ENCODE data around the gene SIK2.

SIK2 gene

DNA sequence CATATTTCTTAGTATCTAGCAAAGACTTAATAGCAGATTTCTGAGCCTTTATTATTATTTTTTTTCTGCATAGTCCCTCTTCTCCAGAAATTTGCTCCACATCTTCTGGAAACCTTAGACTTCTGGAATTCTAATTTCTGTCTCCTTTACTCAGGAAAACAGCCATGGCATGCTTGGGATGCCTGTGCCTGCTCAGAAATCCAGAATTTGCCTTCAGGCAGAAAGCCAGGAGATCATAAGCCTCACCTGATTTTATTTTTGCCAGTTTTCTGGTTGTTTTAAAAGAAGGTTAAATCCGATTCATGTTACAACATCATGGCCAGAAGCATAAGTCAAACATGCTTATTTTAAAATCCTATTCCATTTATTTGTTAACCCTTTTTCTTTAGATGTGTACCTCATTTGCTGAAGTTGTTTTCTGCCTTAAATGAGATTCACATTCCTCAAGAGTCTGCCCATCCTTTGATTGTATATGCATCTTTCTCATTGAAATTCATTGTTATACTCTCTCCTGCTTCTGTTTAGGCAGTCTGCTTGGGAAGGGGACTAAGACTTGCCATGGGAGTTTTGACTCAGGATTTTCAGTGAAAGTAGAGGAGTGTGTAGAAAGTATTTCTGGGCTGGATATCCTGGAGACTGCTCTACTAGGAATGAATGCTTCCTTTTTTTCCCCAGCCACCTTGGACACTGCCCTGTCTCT is 37.1 kb downstream of the SIK2 start (continued):
- TF ChIP-seq, protein P1, sequence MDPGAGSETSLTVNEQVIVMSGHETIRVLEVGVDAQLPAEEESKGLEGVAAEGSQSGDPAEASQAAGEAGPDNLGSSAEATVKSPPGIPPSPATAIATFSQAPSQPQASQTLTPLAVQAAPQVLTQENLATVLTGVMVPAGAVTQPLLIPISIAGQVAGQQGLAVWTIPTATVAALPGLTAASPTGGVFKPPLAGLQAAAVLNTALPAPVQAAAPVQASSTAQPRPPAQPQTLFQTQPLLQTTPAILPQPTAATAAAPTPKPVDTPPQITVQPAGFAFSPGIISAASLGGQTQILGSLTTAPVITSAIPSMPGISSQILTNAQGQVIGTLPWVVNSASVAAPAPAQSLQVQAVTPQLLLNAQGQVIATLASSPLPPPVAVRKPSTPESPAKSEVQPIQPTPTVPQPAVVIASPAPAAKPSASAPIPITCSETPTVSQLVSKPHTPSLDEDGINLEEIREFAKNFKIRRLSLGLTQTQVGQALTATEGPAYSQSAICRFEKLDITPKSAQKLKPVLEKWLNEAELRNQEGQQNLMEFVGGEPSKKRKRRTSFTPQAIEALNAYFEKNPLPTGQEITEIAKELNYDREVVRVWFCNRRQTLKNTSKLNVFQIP (CRISPR knock-in tag; IDR thresholded peaks at IDR 0.05; ENCODE audit: borderline replicate concordance, low read depth) = no peak
- TF ChIP-seq ARNTL (CRISPR knock-in tag; IDR thresholded peaks at IDR 0.05; ENCODE audit: borderline replicate concordance, low read depth) = no peak

DNA sequence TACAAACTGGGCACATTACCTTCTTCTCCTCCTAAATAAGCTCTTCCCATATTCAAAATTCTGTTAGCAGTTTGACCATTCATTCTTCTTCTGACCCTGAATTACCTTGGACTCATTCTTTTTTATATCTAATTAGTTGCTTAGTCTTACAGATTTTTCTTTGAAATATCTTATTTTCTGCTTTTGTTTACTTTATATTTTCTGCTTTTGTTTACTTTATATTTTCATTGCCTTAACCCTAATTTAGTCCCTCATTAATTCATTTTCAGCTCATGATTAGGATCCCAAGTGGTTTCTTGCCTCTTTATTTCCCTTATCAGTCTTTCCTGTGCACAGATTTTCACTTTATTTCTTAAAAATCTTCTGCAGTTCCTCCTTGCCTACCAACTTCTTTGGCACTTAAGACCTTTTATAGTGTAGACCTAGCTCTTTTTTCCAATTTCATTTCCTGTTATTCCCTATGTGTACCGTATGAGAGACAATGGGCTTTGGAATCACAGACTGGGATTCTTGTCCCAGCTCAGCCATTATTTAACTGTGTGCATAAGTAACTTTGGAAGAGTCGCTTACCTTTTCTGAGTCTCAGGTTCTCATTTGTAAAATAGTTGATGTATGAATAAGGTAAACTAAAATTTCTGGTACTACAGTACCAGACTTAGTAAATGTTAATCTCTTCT is 39.2 kb downstream of the SIK2 start:
- TF ChIP-seq RARB (CRISPR knock-in tag; IDR thresholded peaks at IDR 0.05) (no peak), ZC3H10 (CRISPR knock-in tag; IDR thresholded peaks at IDR 0.05) (no peak), GLIS3 (CRISPR knock-in tag; IDR thresholded peaks at IDR 0.05) (no peak)
- ATAC-seq = no peak

GRCh38 chr11:111642542-111642941 is 40.3 kb downstream of the SIK2 start:
- no peak for ATAC-seq
- TF ChIP-seq OSR1 (CRISPR knock-in tag; IDR thresholded peaks at IDR 0.05) (no peak), TCF4 (CRISPR knock-in tag; IDR thresholded peaks at IDR 0.05; ENCODE audit: borderline replicate concordance) (no peak), ISL1 (CRISPR knock-in tag; IDR thresholded peaks at IDR 0.05) (no peak), ZC3H10 (CRISPR knock-in tag; IDR thresholded peaks at IDR 0.05) (no peak), ESRRG (CRISPR knock-in tag; IDR thresholded peaks at IDR 0.05) (no peak), PPARA (CRISPR knock-in tag; IDR thresholded peaks at IDR 0.05; ENCODE audit: borderline replicate concordance) (no peak), RARB (CRISPR knock-in tag; IDR thresholded peaks at IDR 0.05) (no peak), BACH2 (CRISPR knock-in tag; IDR thresholded peaks at IDR 0.05; ENCODE audit: borderline replicate concordance) (no peak), CSDC2 (CRISPR knock-in tag; IDR thresholded peaks at IDR 0.05) (no peak), ZNF565 (CRISPR knock-in tag; conservative IDR thresholded peaks at IDR 0.05; ENCODE audit: low read depth) (no peak)
- TF ChIP-seq, protein P2, sequence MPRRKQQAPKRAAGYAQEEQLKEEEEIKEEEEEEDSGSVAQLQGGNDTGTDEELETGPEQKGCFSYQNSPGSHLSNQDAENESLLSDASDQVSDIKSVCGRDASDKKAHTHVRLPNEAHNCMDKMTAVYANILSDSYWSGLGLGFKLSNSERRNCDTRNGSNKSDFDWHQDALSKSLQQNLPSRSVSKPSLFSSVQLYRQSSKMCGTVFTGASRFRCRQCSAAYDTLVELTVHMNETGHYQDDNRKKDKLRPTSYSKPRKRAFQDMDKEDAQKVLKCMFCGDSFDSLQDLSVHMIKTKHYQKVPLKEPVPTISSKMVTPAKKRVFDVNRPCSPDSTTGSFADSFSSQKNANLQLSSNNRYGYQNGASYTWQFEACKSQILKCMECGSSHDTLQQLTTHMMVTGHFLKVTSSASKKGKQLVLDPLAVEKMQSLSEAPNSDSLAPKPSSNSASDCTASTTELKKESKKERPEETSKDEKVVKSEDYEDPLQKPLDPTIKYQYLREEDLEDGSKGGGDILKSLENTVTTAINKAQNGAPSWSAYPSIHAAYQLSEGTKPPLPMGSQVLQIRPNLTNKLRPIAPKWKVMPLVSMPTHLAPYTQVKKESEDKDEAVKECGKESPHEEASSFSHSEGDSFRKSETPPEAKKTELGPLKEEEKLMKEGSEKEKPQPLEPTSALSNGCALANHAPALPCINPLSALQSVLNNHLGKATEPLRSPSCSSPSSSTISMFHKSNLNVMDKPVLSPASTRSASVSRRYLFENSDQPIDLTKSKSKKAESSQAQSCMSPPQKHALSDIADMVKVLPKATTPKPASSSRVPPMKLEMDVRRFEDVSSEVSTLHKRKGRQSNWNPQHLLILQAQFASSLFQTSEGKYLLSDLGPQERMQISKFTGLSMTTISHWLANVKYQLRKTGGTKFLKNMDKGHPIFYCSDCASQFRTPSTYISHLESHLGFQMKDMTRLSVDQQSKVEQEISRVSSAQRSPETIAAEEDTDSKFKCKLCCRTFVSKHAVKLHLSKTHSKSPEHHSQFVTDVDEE (CRISPR knock-in tag; IDR thresholded peaks at IDR 0.05) = no peak
- TF ChIP-seq, protein P3, sequence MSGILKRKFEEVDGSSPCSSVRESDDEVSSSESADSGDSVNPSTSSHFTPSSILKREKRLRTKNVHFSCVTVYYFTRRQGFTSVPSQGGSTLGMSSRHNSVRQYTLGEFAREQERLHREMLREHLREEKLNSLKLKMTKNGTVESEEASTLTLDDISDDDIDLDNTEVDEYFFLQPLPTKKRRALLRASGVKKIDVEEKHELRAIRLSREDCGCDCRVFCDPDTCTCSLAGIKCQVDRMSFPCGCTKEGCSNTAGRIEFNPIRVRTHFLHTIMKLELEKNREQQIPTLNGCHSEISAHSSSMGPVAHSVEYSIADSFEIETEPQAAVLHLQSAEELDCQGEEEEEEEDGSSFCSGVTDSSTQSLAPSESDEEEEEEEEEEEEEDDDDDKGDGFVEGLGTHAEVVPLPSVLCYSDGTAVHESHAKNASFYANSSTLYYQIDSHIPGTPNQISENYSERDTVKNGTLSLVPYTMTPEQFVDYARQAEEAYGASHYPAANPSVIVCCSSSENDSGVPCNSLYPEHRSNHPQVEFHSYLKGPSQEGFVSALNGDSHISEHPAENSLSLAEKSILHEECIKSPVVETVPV (CRISPR knock-in tag; IDR thresholded peaks at IDR 0.05) = no peak
- TF ChIP-seq, protein P1 (CRISPR knock-in tag; IDR thresholded peaks at IDR 0.05; ENCODE audit: borderline replicate concordance, low read depth) = no peak

DNA sequence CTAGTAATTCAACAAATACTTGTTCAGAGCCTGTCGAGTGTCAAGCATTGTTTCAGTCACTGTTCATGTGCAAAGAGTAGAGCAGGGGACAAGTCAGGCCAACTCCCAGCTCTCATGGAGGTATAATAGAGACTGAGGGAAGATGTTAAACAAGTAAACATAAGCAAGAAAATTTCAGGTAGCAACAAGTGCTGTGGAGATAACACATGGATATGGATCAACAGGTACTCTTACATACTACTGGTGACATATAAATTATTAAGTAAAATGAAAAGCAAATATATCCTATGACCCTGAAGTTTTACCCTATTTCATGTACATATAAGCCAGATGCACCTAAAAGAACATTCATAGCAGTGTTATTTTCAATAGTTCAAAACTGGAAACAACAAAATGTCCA is 42.7 kb downstream of the SIK2 start:
- no peak for ATAC-seq
- no peak for TF ChIP-seq ARNTL (CRISPR knock-in tag; IDR thresholded peaks at IDR 0.05; ENCODE audit: borderline replicate concordance, low read depth)
- TF ChIP-seq ZNF565 (CRISPR knock-in tag; conservative IDR thresholded peaks at IDR 0.05; ENCODE audit: low read depth) = no peak
- TF ChIP-seq, protein P2 (CRISPR knock-in tag; IDR thresholded peaks at IDR 0.05) = no peak
- TF ChIP-seq, protein P1 (CRISPR knock-in tag; IDR thresholded peaks at IDR 0.05; ENCODE audit: borderline replicate concordance, low read depth) = no peak
- TF ChIP-seq OSR1 (CRISPR knock-in tag; IDR thresholded peaks at IDR 0.05) = no peak
- no peak for TF ChIP-seq RARB (CRISPR knock-in tag; IDR thresholded peaks at IDR 0.05)
- TF ChIP-seq CSDC2 (CRISPR knock-in tag; IDR thresholded peaks at IDR 0.05) = no peak
- no peak for TF ChIP-seq BACH2 (CRISPR knock-in tag; IDR thresholded peaks at IDR 0.05; ENCODE audit: borderline replicate concordance)
- TF ChIP-seq PPARA (CRISPR knock-in tag; IDR thresholded peaks at IDR 0.05; ENCODE audit: borderline replicate concordance) = no peak
- no peak for TF ChIP-seq GLIS3 (CRISPR knock-in tag; IDR thresholded peaks at IDR 0.05)
- TF ChIP-seq ESRRG (CRISPR knock-in tag; IDR thresholded peaks at IDR 0.05) = no peak
- TF ChIP-seq, protein P4, sequence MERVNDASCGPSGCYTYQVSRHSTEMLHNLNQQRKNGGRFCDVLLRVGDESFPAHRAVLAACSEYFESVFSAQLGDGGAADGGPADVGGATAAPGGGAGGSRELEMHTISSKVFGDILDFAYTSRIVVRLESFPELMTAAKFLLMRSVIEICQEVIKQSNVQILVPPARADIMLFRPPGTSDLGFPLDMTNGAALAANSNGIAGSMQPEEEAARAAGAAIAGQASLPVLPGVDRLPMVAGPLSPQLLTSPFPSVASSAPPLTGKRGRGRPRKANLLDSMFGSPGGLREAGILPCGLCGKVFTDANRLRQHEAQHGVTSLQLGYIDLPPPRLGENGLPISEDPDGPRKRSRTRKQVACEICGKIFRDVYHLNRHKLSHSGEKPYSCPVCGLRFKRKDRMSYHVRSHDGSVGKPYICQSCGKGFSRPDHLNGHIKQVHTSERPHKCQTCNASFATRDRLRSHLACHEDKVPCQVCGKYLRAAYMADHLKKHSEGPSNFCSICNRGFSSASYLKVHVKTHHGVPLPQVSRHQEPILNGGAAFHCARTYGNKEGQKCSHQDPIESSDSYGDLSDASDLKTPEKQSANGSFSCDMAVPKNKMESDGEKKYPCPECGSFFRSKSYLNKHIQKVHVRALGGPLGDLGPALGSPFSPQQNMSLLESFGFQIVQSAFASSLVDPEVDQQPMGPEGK (CRISPR knock-in tag; IDR thresholded peaks at IDR 0.05; ENCODE audit: borderline replicate concordance) = no peak
- no peak for TF ChIP-seq ZNF8 (CRISPR knock-in tag; IDR thresholded peaks at IDR 0.05)
- no peak for TF ChIP-seq ZFP30 (CRISPR knock-in tag; IDR thresholded peaks at IDR 0.05)
- no peak for TF ChIP-seq ISL1 (CRISPR knock-in tag; IDR thresholded peaks at IDR 0.05)
